Measurements from ENCODE around the gene TTC9C. TPM values are rescaled to one million over a fixed set of nuclear protein-coding genes. Genes with fewer than 3 reads are reported as not detected.

Gene TTC9C
- total and polyA plus RNA-seq, 2 of the 13 experiments (the other 11 are each of a cell fraction or from before 2014, with no cell fraction given), result 28.0 to 36.4 TPM

DNA sequence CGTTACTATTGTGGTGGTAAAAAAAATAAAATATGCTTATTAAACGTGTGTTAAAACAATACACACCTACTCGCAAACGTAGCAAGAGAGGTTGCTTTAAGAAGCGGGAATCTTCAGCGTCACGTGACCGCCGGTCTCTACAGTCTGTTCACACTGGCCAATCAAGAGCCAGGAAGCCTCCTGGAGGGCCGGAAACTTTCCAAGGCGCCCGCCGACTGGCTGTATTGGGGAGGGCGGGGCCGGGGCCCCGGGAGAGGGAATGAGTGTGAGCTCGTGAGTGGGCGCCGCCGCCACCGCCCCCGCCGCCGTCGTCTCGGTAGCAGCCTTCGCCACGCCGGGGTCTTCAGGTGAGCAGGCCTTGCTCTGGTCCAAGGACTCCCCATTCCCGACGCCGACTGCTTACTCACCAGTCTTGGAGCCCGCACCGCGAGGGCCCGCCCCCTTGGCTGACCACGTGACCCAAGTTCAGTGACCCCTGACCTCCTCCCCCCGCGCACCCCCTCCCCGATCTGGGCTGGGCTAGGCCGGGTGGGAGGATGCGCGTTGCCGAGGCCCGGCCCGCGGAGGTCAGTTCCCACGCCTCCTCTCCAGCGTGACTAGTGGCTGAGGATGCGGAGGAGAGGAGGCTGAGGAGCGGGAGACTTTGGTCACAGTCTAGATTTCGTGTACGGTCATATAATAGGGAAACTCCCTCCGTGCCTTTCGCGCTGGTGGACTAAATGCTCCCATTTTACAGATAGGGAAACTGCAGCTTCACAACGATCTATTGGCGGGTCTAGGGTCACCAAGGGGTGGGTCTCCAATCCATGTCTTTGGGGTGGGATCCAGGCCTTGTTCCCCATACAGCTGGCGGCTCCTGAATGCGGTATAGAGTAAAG is 43.1 kb downstream of the TTC9C start, which contains the start of gene TAF6L (continued):
- 0 out of 2 replicates have a peak, but pooled peaks have one; percentile 1 for TF ChIP-seq ZNF646 (CRISPR knock-in tag; IDR thresholded peaks at IDR 0.05)
- no peak for TF ChIP-seq ZFP41 (CRISPR knock-in tag; IDR thresholded peaks at IDR 0.05; ENCODE audit: borderline replicate concordance)
- TF ChIP-seq, protein P1, sequence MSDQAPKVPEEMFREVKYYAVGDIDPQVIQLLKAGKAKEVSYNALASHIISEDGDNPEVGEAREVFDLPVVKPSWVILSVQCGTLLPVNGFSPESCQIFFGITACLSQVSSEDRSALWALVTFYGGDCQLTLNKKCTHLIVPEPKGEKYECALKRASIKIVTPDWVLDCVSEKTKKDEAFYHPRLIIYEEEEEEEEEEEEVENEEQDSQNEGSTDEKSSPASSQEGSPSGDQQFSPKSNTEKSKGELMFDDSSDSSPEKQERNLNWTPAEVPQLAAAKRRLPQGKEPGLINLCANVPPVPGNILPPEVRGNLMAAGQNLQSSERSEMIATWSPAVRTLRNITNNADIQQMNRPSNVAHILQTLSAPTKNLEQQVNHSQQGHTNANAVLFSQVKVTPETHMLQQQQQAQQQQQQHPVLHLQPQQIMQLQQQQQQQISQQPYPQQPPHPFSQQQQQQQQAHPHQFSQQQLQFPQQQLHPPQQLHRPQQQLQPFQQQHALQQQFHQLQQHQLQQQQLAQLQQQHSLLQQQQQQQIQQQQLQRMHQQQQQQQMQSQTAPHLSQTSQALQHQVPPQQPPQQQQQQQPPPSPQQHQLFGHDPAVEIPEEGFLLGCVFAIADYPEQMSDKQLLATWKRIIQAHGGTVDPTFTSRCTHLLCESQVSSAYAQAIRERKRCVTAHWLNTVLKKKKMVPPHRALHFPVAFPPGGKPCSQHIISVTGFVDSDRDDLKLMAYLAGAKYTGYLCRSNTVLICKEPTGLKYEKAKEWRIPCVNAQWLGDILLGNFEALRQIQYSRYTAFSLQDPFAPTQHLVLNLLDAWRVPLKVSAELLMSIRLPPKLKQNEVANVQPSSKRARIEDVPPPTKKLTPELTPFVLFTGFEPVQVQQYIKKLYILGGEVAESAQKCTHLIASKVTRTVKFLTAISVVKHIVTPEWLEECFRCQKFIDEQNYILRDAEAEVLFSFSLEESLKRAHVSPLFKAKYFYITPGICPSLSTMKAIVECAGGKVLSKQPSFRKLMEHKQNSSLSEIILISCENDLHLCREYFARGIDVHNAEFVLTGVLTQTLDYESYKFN (CRISPR knock-in tag; conservative IDR thresholded peaks at IDR 0.05), result peak; percentile 56
- TF ChIP-seq ATF7 (IDR thresholded peaks at IDR 0.05), result no peak
- peak; percentile 54; the same call in 1 of the 2 replicates for TF ChIP-seq ATF7 (CRISPR knock-in tag; IDR thresholded peaks at IDR 0.05)
- TF ChIP-seq HMG20A (CRISPR knock-in tag; IDR thresholded peaks at IDR 0.05; ENCODE audit: borderline replicate concordance), result no peak
- TF ChIP-seq NR1H2 (CRISPR knock-in tag; IDR thresholded peaks at IDR 0.05; ENCODE audit: borderline replicate concordance, low read depth), result no peak
- no peak for TF ChIP-seq ZFP36L2 (CRISPR knock-in tag; IDR thresholded peaks at IDR 0.05)
- no peak for TF ChIP-seq ARHGAP35 (CRISPR knock-in tag; IDR thresholded peaks at IDR 0.05; ENCODE audit: borderline replicate concordance)
- no peak for TF ChIP-seq ZNF878 (CRISPR knock-in tag; IDR thresholded peaks at IDR 0.05)
- TF ChIP-seq RORA (CRISPR knock-in tag; IDR thresholded peaks at IDR 0.05), result no peak
- no peak for TF ChIP-seq DNMT1 (CRISPR knock-in tag; IDR thresholded peaks at IDR 0.05)
- no peak for TF ChIP-seq ZNF512 (CRISPR knock-in tag; IDR thresholded peaks at IDR 0.05)
- TF ChIP-seq HIVEP1 (CRISPR knock-in tag; IDR thresholded peaks at IDR 0.05), result no peak
- no peak for TF ChIP-seq ZNF652 (CRISPR knock-in tag; IDR thresholded peaks at IDR 0.05; ENCODE audit: borderline replicate concordance, low read depth)
- TF ChIP-seq ELF4 (CRISPR knock-in tag; IDR thresholded peaks at IDR 0.05; ENCODE audit: borderline replicate concordance), result no peak
- no peak for TF ChIP-seq ELF1 (CRISPR knock-in tag; IDR thresholded peaks at IDR 0.05)
- 0 out of 2 replicates have a peak, but pooled peaks have one; percentile 36 for TF ChIP-seq CBFB (CRISPR knock-in tag; IDR thresholded peaks at IDR 0.05)
